Nucleus accumbens (tissue), 56 donors: Measurements from ENCODE around the gene RFPL2.
"Not testable (repeated sequence)": the region's sequence is repeated elsewhere in the genome, so short reads cannot be mapped to it uniquely, and the experiment has no call there.

Experiments
- DNase-seq, 56 donors: peaks; one replicate each; lab custom pipeline; 2025; lab: John Stamatoyannopoulos, UW

Gene RFPL2

DNA sequence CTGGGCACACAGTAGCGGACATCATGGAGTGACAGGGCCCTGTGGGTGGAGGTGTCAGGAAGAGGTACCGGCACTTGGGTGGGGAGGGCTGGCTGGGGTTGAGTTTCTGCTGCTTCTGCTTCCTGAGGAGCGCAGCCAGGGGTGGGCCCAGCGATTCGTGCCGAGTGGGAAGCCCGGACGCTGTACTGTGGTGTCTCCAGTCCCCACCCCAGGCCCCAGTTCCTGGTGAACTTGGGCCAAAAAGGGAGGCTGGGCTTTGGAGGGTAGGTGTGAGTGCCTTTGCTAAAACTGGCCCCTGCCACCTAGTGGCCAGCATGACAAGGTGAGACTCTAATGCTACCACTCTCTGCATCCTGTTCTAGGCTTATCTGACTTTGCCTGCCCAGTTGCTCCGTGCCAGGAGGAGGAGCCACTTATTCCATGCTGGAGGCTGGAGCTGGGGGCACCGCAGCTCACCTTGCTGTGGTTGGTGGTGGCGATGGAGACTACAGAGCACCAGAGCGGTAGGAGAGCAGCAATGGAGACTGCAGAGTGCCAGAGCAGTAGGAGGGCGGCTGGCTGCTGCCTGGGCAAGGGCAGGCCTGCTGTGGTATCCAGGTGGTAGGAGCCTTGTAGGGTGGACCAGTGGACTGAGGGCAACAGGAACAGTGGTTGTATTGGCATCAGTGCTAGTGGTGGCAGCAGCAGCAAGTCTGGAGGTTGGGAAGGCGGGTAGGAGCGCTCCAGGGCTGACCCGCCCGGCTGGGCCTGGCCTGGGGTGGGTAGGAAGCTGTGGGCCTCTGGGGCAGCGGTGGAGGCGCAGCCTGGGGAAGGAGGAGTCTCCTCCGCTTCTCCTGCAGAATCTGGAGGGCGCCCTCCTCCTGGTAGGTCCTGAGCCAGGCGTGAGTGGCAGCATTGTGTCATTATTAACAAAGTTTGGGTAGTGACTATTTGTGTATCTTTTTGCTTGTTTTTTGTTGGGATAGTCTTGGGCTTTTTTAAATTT is 2.2 kb upstream of the RFPL2 start:
- DNase-seq = no peak

DNA sequence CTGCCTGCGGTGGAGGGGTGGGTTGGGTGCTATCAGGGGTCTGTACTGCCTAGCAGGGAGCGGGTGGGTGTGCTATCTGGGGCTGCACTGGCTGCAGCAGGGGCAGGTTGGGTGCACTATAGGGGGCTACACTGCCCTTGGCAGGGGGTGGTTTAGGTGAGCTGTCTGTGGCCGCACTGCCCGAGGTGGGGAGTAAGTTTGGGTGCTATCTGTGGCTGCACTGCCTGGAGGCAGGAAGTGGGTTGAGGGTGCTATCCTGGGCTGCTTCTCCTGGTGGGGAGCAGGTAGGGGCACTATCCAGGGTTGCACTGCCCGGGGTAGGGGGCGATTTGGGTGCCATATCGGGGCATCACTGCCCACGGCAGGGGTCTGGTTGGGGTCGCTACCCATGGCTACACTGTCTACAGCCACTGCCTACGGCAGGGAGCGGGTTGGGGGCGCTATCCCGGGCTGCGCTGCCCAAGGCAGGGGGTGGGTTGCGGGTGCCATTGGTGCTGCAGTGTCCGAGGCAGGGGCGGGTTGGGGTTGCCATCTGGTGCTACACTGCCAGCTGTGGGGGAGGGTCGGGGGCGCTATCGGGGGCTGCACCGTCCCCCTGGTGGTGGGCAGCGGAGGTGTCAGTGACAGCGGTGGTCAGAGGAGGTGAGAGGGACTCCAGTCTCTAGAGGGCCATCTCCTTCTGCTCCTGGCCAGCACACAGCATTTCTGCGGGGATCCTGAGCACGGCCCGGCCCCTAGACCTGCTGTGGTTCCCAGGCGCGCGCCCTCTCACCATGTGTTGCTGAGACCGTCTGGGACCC is 1.3 kb upstream of the RFPL2 start:
- no peak for DNase-seq

DNA sequence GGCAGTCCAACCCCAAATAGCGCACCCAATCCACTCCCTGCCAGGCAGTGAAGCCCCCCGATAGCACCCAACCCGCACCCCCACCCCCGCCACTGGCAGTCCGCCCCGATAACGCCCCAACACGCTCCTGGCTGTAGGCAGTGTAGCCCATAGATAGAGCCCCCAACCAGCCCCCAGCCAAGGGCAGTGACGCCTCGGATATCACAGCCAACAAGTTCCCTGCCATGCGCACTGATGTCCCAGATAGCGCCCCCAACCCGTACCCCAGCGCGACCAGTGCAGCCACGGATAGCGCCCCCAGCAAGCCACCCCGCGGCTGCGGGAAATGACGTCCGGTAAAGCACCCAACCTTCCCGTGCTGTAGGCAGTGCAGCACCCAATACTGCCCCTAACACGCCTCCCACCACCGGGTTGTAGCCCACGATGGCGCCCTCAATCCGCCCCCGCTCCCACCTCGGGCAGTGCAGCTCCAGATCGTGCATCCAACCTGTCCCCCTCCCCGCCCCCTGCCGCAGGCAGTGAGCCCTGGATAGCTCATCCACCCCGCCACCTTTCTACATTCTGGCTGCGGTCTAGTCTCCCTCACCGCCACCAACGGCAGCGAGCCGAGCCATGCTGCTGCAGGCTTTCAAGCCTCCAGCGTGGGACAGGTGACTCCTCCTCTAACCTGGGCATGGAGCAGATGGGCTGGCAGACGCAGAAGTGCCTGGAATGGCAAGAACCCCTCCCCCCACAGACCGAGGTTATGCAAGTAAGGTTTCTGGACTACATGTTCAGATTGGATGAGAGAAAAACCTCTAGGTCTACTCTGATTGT is 625 bp downstream of the RFPL2 start:
- peak in 12 of 56 donors; percentile 7 to 73 (median 30) for DNase-seq

DNA sequence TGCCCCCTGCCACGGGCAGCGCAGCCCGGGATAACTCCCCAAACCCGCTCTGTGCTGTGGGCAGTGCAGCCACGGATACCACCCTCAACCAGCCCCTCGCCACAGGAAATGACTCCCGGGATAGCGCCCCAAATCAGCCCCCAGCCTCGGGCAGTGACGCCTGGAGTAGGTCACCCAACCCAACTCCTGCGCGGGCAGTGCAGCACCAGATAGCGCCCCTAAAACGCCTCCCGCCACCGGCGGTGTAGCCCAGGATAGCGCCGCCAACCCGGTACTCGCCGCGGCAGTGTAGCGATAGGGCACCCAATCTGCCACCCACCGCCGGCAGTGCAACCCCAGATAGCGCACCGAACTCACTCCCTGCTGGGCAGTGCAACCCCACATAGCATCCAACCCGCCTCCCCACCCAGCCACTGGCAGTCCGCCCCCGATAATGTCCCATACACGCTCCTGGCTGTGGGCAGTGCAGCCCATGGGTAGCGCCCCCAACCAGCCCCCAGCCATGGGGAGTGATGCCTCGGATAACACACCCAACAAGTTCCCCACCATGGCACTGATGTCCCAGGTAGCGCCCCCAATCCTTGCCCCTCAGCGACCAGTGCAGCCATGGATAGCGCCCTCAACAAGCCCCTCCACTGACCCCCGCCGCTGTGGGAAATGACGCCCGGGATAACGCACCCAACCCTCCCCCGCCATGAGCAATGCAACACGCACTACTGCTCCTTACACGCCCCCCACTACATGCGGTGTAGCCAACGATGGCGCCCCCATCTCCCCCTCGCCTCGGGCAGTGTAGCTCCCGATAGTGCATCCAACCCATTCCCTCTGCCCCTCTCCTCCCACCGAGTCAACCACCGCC is 1.5 kb downstream of the RFPL2 start:
- no peak for DNase-seq

DNA sequence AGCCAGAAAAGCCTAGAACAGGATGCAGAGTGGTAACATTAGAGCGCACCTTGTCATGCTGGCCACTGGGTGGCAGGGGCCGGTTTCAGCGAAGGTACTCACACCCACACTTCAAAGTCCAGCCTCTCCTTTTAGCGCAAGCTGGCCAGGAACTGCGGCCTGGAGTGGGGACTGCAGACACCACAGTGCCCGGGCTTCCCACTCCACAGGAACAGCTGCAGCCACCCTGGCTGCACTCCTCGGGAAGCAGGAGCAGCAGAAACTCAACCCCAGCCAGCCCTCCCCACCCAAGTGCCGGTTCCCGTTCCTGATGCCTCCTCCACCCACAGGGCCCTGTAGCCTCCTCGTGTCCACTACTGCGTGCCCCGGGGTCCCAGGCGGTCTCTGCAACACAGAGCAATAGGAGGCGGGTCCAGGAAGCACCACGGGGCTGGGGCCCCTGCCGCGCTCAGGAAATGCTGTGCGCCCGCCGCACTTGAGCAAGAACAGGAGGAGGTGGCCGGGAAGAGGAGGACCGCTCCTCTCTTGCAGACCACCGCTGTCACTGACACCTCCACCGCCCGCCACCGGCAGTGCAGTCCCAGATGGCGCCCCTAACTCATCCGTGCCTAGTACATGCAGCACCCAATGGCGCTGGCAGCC is 2.2 kb downstream of the RFPL2 start:
- DNase-seq = peak in 1 of 56 donors; percentile 19

DNA sequence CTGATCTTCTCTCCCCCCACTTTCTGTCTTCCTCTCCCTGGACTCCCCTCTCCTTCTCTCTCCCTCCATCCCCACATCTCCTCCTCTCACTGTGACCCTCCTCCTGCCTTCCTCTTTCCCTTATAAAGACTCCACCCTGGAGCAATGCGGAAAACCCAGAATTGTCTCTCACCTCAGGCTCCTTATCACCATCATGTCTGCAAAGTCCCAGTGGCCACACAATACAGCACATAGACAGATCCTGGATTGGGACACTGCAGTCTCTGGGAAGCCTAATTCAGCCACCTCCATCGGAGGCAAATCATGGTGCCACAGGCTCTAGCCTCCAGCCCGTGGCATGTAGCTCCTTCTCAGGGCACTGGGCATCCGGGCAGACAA is 2.7 kb downstream of the RFPL2 start:
- DNase-seq = no peak

DNA sequence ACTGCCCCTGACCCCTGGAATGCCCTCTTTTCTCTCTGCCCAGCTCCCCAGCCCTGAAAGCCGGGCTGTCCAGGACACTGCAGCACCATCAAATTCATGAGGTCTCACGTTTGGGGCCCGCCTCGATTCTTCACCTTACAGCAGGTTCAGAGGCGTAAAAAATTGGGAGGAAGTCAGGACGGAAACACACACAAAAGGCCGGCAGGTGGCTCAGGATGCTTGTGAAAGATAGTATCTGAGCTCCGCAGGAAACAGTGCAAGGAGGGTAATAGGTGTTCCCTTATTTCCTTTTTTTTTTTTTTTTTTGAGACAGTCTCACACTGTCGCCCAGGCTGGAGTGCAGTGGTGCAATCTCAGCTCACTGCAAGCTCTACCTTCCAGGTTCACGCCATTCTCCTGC is 4.1 kb downstream of the RFPL2 start:
- DNase-seq = no peak

DNA sequence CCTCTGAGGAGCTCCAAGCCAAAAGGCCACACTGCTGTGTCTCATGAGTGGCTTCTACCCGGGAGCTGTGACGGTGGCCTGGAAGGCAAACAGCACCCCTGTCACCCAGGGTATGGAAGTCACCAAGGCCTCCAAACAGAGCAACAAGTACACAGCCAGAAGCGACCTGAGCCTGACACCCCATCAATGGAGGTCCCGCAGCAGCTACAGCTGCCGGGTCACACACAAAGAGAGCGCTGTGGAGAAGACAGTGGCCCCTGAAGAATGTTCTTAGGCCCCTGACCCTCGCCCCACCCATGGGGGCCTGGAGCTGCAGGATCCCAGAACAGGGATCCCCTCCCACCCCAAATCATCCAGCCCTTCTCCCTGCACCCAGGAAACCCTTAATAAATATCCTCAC is 4.9 kb downstream of the RFPL2 start:
- no peak for DNase-seq

DNA sequence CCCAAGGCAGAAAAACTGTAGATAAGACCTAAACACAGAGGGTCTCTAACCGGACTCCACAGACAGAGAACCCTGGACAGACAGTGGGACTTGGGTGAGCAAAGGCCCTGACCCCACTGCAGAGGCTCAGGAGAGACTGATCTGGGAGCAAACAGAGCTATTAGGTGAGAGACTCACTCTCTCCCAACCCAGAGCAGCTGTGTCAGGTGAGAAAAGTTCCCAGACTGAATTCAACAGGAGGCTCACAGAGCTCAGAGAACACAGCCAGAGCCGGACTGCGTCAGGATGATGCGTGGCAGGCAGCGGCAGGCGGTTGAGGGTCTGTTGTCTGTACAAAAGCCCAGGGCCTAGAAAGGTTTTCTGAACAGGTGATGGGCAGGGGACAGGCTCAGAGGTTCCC is 5.5 kb downstream of the RFPL2 start:
- DNase-seq = no peak

DNA sequence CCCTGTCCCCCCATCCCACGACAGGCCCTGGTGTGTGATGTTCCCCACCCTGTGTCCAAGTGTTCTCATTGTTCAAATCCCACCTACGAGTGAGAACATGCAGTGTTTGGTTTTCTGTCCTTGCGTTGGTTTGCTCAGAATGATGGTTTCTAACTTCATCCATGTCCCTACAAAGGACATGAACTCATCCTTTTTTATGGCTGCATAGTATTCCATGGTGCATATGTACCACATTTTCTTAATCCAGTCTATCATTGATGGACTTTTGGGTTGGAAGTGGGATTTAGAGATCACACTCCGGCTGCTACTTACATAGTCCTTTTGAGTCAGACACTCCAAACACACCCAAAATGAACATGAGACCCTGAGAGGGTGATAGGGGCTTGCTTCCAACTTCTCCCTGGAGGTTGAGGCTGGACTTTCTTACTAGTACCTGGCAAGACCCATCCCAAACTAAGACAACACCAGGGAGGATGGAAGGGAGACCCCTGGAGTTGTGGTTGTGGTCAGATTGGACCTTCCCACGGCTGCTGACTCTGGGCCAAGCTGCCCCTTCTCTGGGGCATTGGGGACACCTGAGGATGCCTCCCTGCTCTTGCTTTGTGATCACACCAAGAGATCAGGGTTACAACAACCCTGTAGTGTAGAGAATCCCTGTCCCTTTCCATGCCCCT is 7.2 kb downstream of the RFPL2 start:
- DNase-seq = not testable (repeated sequence)

DNA sequence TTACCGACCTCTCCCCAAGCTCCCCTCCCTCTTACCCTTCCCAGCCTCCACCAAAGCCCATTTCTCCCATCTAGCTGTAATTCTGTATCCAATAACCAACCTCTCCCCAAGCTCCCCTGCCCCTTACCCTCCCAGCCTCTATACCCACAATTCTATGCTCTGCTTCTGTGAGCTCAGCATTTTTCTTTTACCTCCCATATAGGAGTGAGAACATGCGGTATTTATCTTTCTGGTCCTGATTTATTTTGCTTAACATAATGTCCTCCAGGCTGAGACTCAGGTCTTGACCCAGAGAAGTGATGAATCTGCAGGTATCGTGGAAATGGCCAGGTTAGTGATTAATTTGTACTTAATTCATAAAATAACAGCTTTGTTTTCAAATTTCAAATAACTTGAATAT is 9.0 kb downstream of the RFPL2 start:
- not testable (repeated sequence) for DNase-seq

DNA sequence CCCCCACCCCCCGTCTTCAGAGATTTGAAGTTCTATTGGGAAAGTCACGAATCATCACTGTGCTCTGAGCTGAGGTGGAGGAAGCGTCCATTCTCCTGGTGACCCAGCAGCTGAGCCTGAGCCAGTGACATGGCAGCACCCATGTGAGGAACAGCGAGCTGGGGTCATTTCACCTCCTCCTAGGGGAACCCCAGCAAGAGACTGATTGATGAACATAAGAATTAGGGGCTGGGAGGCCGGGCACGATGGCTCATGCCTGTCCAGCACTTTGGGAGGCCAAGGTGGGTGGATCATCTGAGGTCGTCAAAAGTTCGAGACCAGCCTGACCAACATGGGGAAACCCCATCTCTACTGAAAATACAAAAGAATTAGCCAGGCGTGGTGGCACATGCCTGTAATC is 11.5 kb downstream of the RFPL2 start:
- DNase-seq = not testable (repeated sequence)

DNA sequence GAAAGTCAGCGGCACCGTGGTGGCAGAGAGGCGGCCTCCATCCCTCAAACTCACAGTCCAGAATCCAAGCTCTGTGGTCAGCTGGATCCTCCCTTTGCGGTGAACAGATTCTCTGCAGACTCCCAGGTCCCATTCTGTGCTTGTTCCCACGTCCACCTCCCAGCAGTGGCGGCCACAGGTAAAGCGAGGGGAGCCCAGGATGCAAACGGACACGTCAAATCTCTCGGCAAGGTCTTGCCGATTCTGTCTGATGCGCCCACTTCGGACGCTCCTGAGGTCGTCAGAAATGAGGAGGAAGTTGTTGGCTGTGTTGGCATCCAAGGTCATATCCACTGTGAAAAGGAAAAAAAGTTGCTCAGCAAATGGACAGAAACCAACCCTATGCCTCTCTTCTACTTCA is 13.9 kb downstream of the RFPL2 start:
- not testable (repeated sequence) for DNase-seq

DNA sequence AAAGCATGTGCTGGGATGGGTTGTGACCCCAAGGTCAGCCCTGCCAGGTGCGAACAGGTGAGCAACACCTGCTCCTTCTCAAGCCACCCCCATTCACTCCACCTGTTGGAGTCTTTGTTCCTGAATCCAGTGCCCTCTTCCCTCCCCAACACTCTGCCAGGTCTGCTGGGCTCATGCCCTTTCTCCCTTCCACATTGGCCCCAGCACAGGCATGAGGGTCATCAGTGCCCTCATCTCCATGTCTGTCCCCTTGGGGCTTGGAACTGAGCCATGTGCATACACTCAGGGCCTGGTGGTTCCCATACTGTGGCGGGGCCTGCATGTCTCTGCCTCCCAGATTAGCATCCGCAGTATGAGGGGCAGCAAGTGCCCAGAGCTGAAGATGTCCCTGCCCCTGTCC is 19.1 kb downstream of the RFPL2 start:
- DNase-seq = no peak

DNA sequence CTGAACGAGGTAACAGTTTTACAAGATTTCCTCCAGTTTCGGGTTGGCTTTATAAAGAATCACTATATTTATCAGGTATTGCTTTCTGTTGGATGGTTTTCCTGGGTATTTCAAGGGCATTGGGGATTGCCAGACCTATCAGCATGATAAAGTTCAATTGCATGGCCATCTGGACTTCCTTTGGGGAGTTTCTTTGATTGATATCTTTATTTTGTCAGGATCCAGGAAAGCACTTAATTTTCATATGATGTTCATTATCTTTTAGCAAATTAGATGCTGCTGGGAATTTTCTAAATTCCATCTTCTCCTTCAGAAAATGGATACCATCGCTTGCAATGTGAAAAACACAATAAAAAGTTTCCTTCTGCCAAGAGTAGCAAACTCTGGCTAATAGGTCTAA is 21.2 kb downstream of the RFPL2 start:
- no peak for DNase-seq

DNA sequence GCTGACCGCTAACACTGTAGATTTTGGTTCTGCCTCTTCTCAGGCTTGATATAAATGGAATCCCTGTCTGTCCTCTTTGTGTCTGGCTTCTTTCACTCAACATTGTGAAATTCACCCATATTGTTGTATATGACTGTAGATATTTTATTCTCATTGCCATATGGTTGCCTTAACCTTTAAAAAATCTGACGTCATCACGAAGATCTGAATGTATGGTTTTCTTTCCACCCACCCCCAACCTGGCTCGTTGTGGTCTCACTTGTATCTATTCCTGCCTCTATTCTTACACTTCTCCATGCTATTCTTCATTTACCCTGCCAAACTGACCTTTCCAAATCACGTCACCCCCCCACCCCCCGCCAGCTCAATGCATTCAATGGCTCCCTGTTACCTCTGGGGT is 23.8 kb downstream of the RFPL2 start:
- DNase-seq = no peak

DNA sequence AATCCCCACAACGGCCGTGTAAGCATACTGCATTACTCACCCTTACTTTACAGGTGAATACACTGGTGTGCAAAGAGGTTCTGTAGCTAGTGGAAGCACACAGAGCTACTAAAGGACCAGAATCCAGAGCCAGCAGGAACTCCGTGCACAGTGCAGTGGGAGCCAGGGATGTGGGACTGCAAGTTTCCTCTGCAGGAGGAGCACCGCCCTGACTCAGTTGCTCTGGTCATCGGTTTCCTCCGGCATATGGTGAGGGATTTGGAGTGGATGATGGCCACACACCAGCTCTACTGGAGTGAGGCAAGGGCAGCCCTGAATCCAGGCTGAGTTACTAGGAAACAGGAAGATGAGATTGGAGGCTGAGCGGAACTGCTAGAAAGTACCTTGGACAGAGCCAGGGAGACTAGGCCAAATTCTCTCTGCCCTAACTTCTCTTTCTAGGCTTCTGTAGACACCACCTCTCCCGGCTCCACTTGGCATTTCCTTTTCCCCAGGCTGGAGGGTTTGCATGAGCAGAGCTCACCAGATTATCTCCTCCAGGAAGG is 27.6 kb downstream of the RFPL2 start:
- no peak for DNase-seq
